Heart right ventricle (tissue), 16 donors: ENCODE measurements around the gene TRPV4. TPM values are rescaled to one million over a fixed set of nuclear protein-coding genes. Genes with fewer than 3 reads are reported as not detected.

ENCODE experiments used
- ATAC-seq, 8 donors: fragments of 200-7000 bp; cut with Tn5 transposase; one replicate each; pipeline ENCODE4 v1.9.1; 2020; ENCODE audit warnings: mild to moderate bottlenecking in 8 of 8, moderate library complexity in 8 of 8, moderate number of reproducible peaks in 1 of 8
- DNase-seq, 2 donors: peaks; one replicate each; pipeline ENCODE4 v3.0.0-alpha.2; 2020
- H3K27ac ChIP-seq, 10 donors: fragments of 200-600 bp; sonication (generic) in 2 of 10; one replicate each; pipeline versions ENCODE4 v1.5.0 to v1.8.0; 2020 to 2022; ENCODE audit warnings: mild to moderate bottlenecking in 3 of 10
- H3K27me3 ChIP-seq, 7 donors: fragments of 200-600 bp; one replicate each; pipeline ENCODE4 v1.8.0; 2021 to 2022; ENCODE audit warnings: mild to moderate bottlenecking in 2 of 7
- H3K36me3 ChIP-seq, 9 donors: fragments of 200-600 bp; sonication (generic) in 1 of 9; one replicate each; pipeline versions ENCODE4 v1.5.0 to v1.8.0; 2020 to 2022; ENCODE audit warnings: mild to moderate bottlenecking in 2 of 9
- H3K4me1 ChIP-seq, 9 donors: fragments of 200-600 bp; sonication (generic) in 1 of 9; one replicate each; pipeline versions ENCODE4 v1.5.0 to v1.8.0; 2020 to 2022; ENCODE audit warnings: mild to moderate bottlenecking in 4 of 9
- H3K4me3 ChIP-seq, 10 donors: fragments of 200-600 bp; sonication (generic) in 2 of 10; one replicate each; pipeline versions ENCODE4 v1.5.0 to v1.8.0; 2020 to 2022; ENCODE audit warnings: mild to moderate bottlenecking in 7 of 10, moderate library complexity in 2 of 10
- H3K9me3 ChIP-seq, 11 donors: fragments of 200-600 bp in 10 of 11; sonication (generic) in 2 of 11; one replicate each; pipeline versions ENCODE4 v1.5.0 to v1.8.0; 2013 to 2022; ENCODE audit warnings: mild to moderate bottlenecking in 2 of 11, control low read depth in 1 of 11, moderate library complexity in 1 of 11
- CTCF ChIP-seq, 9 donors: fragments of 200-600 bp; sonication (generic) in 2 of 9; IDR thresholded peaks; one replicate each; pipeline versions ENCODE4 v1.5.0 to v1.8.0; 2021 to 2022; ENCODE audit warnings: antibody characterized with exemption in 9 of 9, mild to moderate bottlenecking in 5 of 9, moderate library complexity in 1 of 9
- WGBS, 2 donors: extraction: QIAGEN DNeasy Blood & Tissue Kit; methylation state at CpG; one replicate each; pipeline ENCODE4 v1.1.7; 2013; ENCODE audit warnings: inconsistent platforms in 1 of 2; 5-methylcytosine and 5-hydroxymethylcytosine counted together
- intact Hi-C, 10 donors: fragments of 100-400 bp; cut with DNase I; formaldehyde crosslinking; loops; one replicate each; pipeline versions ENCODE4 v1.11.1 to v1.14.2; 2022
- polyA plus RNA-seq, 2 donors: library from polyadenylated mRNA; stranded (reverse); fragments of 200-250 nt; gene quantifications; one replicate each; pipeline ENCODE4 v1.2.3, GENCODE V29; 2013
- total RNA-seq, 10 donors: library from RNA; stranded (reverse); fragmentation: NEBNext Ultra II Directional in 3 of 10; extraction: Animal tissue kit (Norgen Biotek cat#: 25700) in 3 of 10; gene quantifications; one replicate each; pipeline versions ENCODE4 v1.2.1 to v1.2.4, GENCODE V29; 2021 to 2023
- donor health status: Arrhythmogenic right ventricular cardiomyopathy.
- donor health status: ischemic (EF 13 %, LVEDD 7.1; RV severe dilation, severe dysfunction).
- donor health status: healthy with polysubstance abuse.
- donor health status: DM: no; HTN: yes; CAD: no.
- donor health status: DM: no; HTN: no; CAD: no.
- donor health status: ischemic (EF 25% LVEDD 6.9; RV normal size, moderate dysfunction).
- donor health status: ischemic (EF 25% LVEDD 5.7; RV mildly dilated, moderate dysfunction).
- donor health status: healthy.
- donor health status: DM: yes; HTN: yes; CAD: no.
- donor health status: Ischemic cardiomyopathy.
- donor health status: ischemic (EF 35%, LVEDD 5.7; RV mildly dilated, moderate dysfunction).
- donor health status: nonischemic (EF 11% LVEDD 7.7; RV severe dilation, severe dysfunction).
- donor health status: DM: yes; HTN: yes; CAD: no.
- donor health status: PGD.
- donor health status: ischemic (EF 29% LVEDD 5.4; RV normal size, mild dysfunction).
- donor health status: nonischemic (EF 23%, LVEDD 6.1; RV moderate dilation, normal function).

The TRPV4 gene
- total and polyA plus RNA-seq, 12 donors: 0.07 to 1.0 (median 0.28) TPM; not detected in 2

GRCh38 chr12:109822416-109822815, 10.8 kb downstream of the TRPV4 start:
- ATAC-seq: no peak
- intact Hi-C loops: no loop called here
- peaks cover 0 to 22% (median 0%) of the 10 kb centered on the region in 7 donors for H3K27me3 ChIP-seq
- WGBS, 2 donors: 70 to 78% methylated on average over 7 of the region's 7 CpGs
- H3K36me3 ChIP-seq: no peaks in the 10 kb centered on the region
- H3K4me1 ChIP-seq: peaks cover 0 to 8% (median 0%) of the 10 kb centered on the region in 9 donors
- H3K4me3 ChIP-seq: no peak overlapping the region
- no peak overlapping the region for H3K27ac ChIP-seq
- no peak for DNase-seq
- H3K9me3 ChIP-seq: no peaks in the 10 kb centered on the region
- no peak for TF ChIP-seq CTCF (IDR thresholded peaks at IDR 0.05)

- peaks cover 0 to 25% (median 0%) of the 10 kb centered on the region in 7 donors for H3K27me3 ChIP-seq
- no peak overlapping the region for H3K27ac ChIP-seq
- peaks cover 0 to 4% (median 0%) of the 10 kb centered on the region in 9 donors for H3K4me1 ChIP-seq
- no peaks in the 10 kb centered on the region for H3K36me3 ChIP-seq
- TF ChIP-seq CTCF (IDR thresholded peaks at IDR 0.05): no peak
- no peak for ATAC-seq
- no peak for DNase-seq
- H3K4me3 ChIP-seq: no peak overlapping the region
- no peaks in the 10 kb centered on the region for H3K9me3 ChIP-seq
- intact Hi-C loops: no loop called here
Observed at GRCh38 chr12:109821968-109822367, 11.2 kb downstream of the TRPV4 start.

- Histone ChIP-seq H3K9me3 (no peaks in the 10 kb centered on the region), H3K36me3 (no peaks in the 10 kb centered on the region), H3K4me1 (no peaks in the 10 kb centered on the region), H3K27me3 (peaks cover 0 to 28% (median 0%) of the 10 kb centered on the region in 7 donors), H3K27ac (no peak overlapping the region), H3K4me3 (no peak overlapping the region)
- intact Hi-C loops: no loop called here
- WGBS, 2 donors: 90 to 93% methylated on average over 16 of the region's 16 CpGs
- ATAC-seq (no peak), DNase-seq (no peak)
- no peak for TF ChIP-seq CTCF (IDR thresholded peaks at IDR 0.05)
Observed at GRCh38 chr12:109820816-109821381, 12.3 kb downstream of the TRPV4 start.

- DNase-seq (no peak), ATAC-seq (no peak)
- Histone ChIP-seq H3K27ac (no peak overlapping the region), H3K4me1 (no peaks in the 10 kb centered on the region), H3K9me3 (no peaks in the 10 kb centered on the region), H3K4me3 (no peak overlapping the region), H3K27me3 (peaks cover 0 to 28% (median 0%) of the 10 kb centered on the region in 7 donors), H3K36me3 (no peaks in the 10 kb centered on the region)
- TF ChIP-seq CTCF (IDR thresholded peaks at IDR 0.05): no peak
- WGBS, 2 donors: 66 to 67% methylated on average over 10 of the region's 10 CpGs
- intact Hi-C loops: no loop called here
Observed at GRCh38 chr12:109818905-109819500, 14.2 kb downstream of the TRPV4 start.
